ENCODE results near the gene MYEF2. TPM values are rescaled to one million over a fixed set of nuclear protein-coding genes. Genes with fewer than 3 reads are reported as not detected.

The MYEF2 gene
- total and polyA plus RNA-seq, 2 experiments from 2014 or later, result 62.0 to 79.7 TPM

DNA sequence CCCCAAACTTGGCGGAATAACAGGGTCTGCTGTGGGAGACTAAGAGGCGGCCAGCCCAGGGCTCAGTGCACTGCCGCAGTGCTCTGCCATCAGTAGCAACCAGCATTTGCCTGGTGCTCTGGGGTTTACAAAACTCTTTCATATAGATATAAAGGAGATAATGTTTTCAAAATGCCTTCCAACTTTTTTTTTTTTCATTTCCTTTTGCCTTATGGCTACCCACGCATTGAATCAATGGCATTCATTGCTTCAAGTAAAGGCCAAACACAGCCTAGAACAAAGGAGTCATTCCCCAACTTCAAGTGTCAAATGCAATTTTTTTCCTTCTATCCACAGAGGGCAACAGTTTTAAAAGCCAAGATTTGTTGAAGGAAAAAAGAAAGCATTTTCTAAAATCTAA, 68.9 kb downstream of the MYEF2 start (continued):
- TF ChIP-seq NANOG (IDR thresholded peaks at IDR 0.05; ENCODE audit: borderline replicate concordance) (no peak), POLR2AphosphoS5 (IDR thresholded peaks at IDR 0.05; ENCODE audit: low read depth) (no peak), CREB1 (CRISPR knock-in tag; IDR thresholded peaks at IDR 0.05; ENCODE audit: low read depth) (no peak)
- TF ChIP-seq, protein P1, sequence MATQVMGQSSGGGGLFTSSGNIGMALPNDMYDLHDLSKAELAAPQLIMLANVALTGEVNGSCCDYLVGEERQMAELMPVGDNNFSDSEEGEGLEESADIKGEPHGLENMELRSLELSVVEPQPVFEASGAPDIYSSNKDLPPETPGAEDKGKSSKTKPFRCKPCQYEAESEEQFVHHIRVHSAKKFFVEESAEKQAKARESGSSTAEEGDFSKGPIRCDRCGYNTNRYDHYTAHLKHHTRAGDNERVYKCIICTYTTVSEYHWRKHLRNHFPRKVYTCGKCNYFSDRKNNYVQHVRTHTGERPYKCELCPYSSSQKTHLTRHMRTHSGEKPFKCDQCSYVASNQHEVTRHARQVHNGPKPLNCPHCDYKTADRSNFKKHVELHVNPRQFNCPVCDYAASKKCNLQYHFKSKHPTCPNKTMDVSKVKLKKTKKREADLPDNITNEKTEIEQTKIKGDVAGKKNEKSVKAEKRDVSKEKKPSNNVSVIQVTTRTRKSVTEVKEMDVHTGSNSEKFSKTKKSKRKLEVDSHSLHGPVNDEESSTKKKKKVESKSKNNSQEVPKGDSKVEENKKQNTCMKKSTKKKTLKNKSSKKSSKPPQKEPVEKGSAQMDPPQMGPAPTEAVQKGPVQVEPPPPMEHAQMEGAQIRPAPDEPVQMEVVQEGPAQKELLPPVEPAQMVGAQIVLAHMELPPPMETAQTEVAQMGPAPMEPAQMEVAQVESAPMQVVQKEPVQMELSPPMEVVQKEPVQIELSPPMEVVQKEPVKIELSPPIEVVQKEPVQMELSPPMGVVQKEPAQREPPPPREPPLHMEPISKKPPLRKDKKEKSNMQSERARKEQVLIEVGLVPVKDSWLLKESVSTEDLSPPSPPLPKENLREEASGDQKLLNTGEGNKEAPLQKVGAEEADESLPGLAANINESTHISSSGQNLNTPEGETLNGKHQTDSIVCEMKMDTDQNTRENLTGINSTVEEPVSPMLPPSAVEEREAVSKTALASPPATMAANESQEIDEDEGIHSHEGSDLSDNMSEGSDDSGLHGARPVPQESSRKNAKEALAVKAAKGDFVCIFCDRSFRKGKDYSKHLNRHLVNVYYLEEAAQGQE (IDR thresholded peaks at IDR 0.05; ENCODE audit: unreplicated experiment), result no peak

DNA sequence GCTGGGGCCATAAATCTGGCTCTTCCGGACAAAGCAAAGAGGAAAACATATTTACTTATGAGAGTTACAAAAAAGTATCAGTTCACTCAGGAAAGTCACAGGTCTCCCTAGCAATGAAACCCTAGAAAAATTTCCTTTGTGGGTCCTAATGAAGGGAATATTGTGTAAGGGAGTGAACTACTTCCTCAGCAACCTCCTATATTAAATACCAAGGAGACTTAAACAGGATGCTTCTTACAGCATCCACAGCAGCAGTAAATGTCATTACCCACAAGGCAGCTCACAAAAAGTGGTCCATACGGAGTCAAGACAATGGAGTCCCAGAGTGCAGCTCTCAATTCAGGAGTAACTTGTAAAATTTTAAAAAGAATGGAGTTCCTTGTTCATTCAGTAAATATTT, 72.2 kb downstream of the MYEF2 start:
- Mint-ChIP-seq H3K27me3 (ENCODE audit: insufficient read depth, low read depth, poor library complexity) (peaks cover 2% of the 10 kb centered on the region), H3K9me3 (no peaks in the 10 kb centered on the region), H3K4me3 (no peak overlapping the region), H3K27ac (no peak overlapping the region), H3K4me1 (peaks cover 7% of the 10 kb centered on the region; the same call in 2 of the 3 replicates), H3K36me3 (ENCODE audit: low read depth) (no peaks in the 10 kb centered on the region)
- Histone ChIP-seq H3K27me3 (ENCODE audit: insufficient read depth) (no peaks in the 10 kb centered on the region), H4K20me1 (replicated peaks; ENCODE audit: insufficient read depth) (no peaks in the 10 kb centered on the region), H3F3A (replicated peaks; ENCODE audit: low read depth) (no peaks in the 10 kb centered on the region), H3K36me3 (ENCODE audit: insufficient read depth) (no peaks in the 10 kb centered on the region), H3K4me1 (ENCODE audit: insufficient read depth) (no peaks in the 10 kb centered on the region), H3K9me2 (ENCODE audit: insufficient read depth) (no peaks in the 10 kb centered on the region; the same call in 1 of the 2 replicates), H2AFZ (0 out of 2 replicates have a peak overlapping the region, but pooled peaks have one; percentile 50), H3K79me2 (replicated peaks; ENCODE audit: insufficient read depth) (no peaks in the 10 kb centered on the region), H3K4me3 (no peak overlapping the region), H3K4me2 (no peak overlapping the region), H3K27ac (ENCODE audit: low read depth) (no peak overlapping the region)
- ATAC-seq (no peak), DNase-seq (ENCODE audit: low spot score) (no peak)
- TF ChIP-seq CREB1 (CRISPR knock-in tag; IDR thresholded peaks at IDR 0.05; ENCODE audit: low read depth) (no peak), POLR2AphosphoS5 (IDR thresholded peaks at IDR 0.05; ENCODE audit: low read depth) (no peak), EZH2phosphoT487 (IDR thresholded peaks at IDR 0.05; ENCODE audit: unreplicated experiment) (no peak), NANOG (IDR thresholded peaks at IDR 0.05; ENCODE audit: borderline replicate concordance) (no peak)
- TF ChIP-seq, protein P1 (IDR thresholded peaks at IDR 0.05; ENCODE audit: unreplicated experiment), result no peak
- TF ChIP-seq, protein P2, sequence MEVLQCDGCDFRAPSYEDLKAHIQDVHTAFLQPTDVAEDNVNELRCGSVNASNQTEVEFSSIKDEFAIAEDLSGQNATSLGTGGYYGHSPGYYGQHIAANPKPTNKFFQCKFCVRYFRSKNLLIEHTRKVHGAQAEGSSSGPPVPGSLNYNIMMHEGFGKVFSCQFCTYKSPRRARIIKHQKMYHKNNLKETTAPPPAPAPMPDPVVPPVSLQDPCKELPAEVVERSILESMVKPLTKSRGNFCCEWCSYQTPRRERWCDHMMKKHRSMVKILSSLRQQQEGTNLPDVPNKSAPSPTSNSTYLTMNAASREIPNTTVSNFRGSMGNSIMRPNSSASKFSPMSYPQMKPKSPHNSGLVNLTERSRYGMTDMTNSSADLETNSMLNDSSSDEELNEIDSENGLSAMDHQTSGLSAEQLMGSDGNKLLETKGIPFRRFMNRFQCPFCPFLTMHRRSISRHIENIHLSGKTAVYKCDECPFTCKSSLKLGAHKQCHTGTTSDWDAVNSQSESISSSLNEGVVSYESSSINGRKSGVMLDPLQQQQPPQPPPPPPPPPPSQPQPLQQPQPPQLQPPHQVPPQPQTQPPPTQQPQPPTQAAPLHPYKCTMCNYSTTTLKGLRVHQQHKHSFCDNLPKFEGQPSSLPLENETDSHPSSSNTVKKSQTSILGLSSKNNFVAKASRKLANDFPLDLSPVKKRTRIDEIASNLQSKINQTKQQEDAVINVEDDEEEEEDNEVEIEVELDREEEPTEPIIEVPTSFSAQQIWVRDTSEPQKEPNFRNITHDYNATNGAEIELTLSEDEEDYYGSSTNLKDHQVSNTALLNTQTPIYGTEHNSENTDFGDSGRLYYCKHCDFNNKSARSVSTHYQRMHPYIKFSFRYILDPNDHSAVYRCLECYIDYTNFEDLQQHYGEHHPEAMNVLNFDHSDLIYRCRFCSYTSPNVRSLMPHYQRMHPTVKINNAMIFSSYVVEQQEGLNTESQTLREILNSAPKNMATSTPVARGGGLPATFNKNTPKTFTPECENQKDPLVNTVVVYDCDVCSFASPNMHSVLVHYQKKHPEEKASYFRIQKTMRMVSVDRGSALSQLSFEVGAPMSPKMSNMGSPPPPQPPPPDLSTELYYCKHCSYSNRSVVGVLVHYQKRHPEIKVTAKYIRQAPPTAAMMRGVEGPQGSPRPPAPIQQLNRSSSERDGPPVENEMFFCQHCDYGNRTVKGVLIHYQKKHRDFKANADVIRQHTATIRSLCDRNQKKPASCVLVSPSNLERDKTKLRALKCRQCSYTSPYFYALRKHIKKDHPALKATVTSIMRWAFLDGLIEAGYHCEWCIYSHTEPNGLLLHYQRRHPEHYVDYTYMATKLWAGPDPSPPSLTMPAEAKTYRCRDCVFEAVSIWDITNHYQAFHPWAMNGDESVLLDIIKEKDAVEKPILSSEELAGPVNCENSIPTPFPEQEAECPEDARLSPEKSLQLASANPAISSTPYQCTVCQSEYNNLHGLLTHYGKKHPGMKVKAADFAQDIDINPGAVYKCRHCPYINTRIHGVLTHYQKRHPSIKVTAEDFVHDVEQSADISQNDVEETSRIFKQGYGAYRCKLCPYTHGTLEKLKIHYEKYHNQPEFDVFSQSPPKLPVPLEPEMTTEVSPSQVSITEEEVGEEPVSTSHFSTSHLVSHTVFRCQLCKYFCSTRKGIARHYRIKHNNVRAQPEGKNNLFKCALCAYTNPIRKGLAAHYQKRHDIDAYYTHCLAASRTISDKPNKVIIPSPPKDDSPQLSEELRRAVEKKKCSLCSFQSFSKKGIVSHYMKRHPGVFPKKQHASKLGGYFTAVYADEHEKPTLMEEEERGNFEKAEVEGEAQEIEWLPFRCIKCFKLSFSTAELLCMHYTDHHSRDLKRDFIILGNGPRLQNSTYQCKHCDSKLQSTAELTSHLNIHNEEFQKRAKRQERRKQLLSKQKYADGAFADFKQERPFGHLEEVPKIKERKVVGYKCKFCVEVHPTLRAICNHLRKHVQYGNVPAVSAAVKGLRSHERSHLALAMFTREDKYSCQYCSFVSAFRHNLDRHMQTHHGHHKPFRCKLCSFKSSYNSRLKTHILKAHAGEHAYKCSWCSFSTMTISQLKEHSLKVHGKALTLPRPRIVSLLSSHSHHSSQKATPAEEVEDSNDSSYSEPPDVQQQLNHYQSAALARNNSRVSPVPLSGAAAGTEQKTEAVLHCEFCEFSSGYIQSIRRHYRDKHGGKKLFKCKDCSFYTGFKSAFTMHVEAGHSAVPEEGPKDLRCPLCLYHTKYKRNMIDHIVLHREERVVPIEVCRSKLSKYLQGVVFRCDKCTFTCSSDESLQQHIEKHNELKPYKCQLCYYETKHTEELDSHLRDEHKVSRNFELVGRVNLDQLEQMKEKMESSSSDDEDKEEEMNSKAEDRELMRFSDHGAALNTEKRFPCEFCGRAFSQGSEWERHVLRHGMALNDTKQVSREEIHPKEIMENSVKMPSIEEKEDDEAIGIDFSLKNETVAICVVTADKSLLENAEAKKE (CRISPR knock-in tag; IDR thresholded peaks at IDR 0.05), result no peak
- TF ChIP-seq, protein P3, sequence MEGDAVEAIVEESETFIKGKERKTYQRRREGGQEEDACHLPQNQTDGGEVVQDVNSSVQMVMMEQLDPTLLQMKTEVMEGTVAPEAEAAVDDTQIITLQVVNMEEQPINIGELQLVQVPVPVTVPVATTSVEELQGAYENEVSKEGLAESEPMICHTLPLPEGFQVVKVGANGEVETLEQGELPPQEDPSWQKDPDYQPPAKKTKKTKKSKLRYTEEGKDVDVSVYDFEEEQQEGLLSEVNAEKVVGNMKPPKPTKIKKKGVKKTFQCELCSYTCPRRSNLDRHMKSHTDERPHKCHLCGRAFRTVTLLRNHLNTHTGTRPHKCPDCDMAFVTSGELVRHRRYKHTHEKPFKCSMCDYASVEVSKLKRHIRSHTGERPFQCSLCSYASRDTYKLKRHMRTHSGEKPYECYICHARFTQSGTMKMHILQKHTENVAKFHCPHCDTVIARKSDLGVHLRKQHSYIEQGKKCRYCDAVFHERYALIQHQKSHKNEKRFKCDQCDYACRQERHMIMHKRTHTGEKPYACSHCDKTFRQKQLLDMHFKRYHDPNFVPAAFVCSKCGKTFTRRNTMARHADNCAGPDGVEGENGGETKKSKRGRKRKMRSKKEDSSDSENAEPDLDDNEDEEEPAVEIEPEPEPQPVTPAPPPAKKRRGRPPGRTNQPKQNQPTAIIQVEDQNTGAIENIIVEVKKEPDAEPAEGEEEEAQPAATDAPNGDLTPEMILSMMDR (conservative IDR thresholded peaks at IDR 0.05; ENCODE audit: low read depth in 2 of 2), result no peak

Data from GM23338 (cell line).